HepG2 (cell line): ENCODE results near the gene HSPE1. TPM values are rescaled to one million over a fixed set of nuclear protein-coding genes. Genes with fewer than 3 reads are reported as not detected.

ENCODE experiments used
- GTF3A ChIP-seq: sonication (generic); formaldehyde crosslinking; conservative IDR thresholded peaks from 2 replicates; pipeline ENCODE4 v1.4.0; 2020; ENCODE audit warnings: mild to moderate bottlenecking, missing genetic modification reagents
- HHEX ChIP-seq: IDR thresholded peaks from 2 replicates; pipeline ENCODE4 v1.6.1; 2016; ENCODE audit warnings: control low read depth
- HNRNPUL1 ChIP-seq: fragments of 200-400 bp; formaldehyde crosslinking; IDR thresholded peaks from 2 replicates; pipeline ENCODE4 v1.6.1; 2017; ENCODE audit warnings: low read depth, mild to moderate bottlenecking, low read length, moderate library complexity
- KLF6 ChIP-seq: IDR thresholded peaks from 2 replicates; pipeline ENCODE4 v1.8.0; 2016; ENCODE audit warnings: missing biosample characterization, missing genetic modification reagents
- NR2C2 ChIP-seq: sonication (generic); formaldehyde crosslinking; IDR thresholded peaks from 2 replicates; pipeline ENCODE4 v1.4.0; 2020; ENCODE audit warnings: missing genetic modification reagents, mild to moderate bottlenecking, moderate library complexity, borderline replicate concordance
- PAX8 ChIP-seq: sonication (generic); formaldehyde crosslinking; IDR thresholded peaks from 2 replicates; pipeline ENCODE4 v1.8.0; 2022; ENCODE audit warnings: mild to moderate bottlenecking, missing genetic modification reagents, borderline replicate concordance
- REL ChIP-seq: sonication (generic); formaldehyde crosslinking; conservative IDR thresholded peaks from 2 replicates; pipeline ENCODE4 v1.8.0; 2022; ENCODE audit warnings: mild to moderate bottlenecking, missing genetic modification reagents, moderate library complexity
- RXRB ChIP-seq: IDR thresholded peaks from 2 replicates; pipeline ENCODE4 v1.6.1; 2016; ENCODE audit warnings: borderline replicate concordance, missing genetic modification reagents, missing compliant biosample characterization
- SRSF4 ChIP-seq: fragments of 200-400 bp; formaldehyde crosslinking; IDR thresholded peaks from one replicate; pipeline ENCODE4 v1.6.1; 2018; ENCODE audit warnings: mild to moderate bottlenecking, low read depth, low read length, moderate library complexity; ENCODE audit not compliant: poor library complexity, severe bottlenecking
- TARDBP ChIP-seq: sonication (generic); formaldehyde crosslinking; IDR thresholded peaks from 2 replicates; pipeline ENCODE4 v1.8.0; 2022; ENCODE audit warnings: mild to moderate bottlenecking, missing genetic modification reagents
- TBX2 ChIP-seq: sonication (generic); formaldehyde crosslinking; IDR thresholded peaks from 2 replicates; pipeline ENCODE4 v1.5.0; 2020; ENCODE audit warnings: missing genetic modification reagents, mild to moderate bottlenecking, borderline replicate concordance
- ZFAT ChIP-seq: sonication (generic); formaldehyde crosslinking; conservative IDR thresholded peaks from 2 replicates; pipeline ENCODE4 v1.8.1; 2023; ENCODE audit warnings: missing genetic modification reagents, inconsistent platforms
- ZFP41 ChIP-seq: sonication (generic); formaldehyde crosslinking; IDR thresholded peaks from 2 replicates; pipeline ENCODE4 v1.4.0; 2020; ENCODE audit warnings: mild to moderate bottlenecking, missing genetic modification reagents, borderline replicate concordance
- ZFP62 ChIP-seq: sonication (generic); formaldehyde crosslinking; IDR thresholded peaks from 2 replicates; pipeline ENCODE4 v1.4.0; 2020; ENCODE audit warnings: missing genetic modification reagents
- ZMYM2 ChIP-seq: sonication (generic); formaldehyde crosslinking; IDR thresholded peaks from 2 replicates; pipeline ENCODE4 v1.8.0; 2022; ENCODE audit warnings: mild to moderate bottlenecking, missing genetic modification reagents
- ZNF121 ChIP-seq: sonication (generic); formaldehyde crosslinking; IDR thresholded peaks from 2 replicates; pipeline ENCODE4 v1.5.0; 2020; ENCODE audit warnings: mild to moderate bottlenecking, missing genetic modification reagents
- ZNF205 ChIP-seq: IDR thresholded peaks from 2 replicates; pipeline ENCODE4 v1.6.1; 2018; ENCODE audit warnings: missing biosample characterization, missing genetic modification reagents
- ZNF460 ChIP-seq: sonication (generic); formaldehyde crosslinking; IDR thresholded peaks from 2 replicates; pipeline ENCODE4 v1.5.1; 2020; ENCODE audit warnings: missing genetic modification reagents, mild to moderate bottlenecking, borderline replicate concordance
- ZNF547 ChIP-seq: sonication (generic); formaldehyde crosslinking; IDR thresholded peaks from 2 replicates; pipeline ENCODE4 v1.5.1; 2020; ENCODE audit warnings: mild to moderate bottlenecking, missing genetic modification reagents
- ZNF746 ChIP-seq: sonication (generic); formaldehyde crosslinking; IDR thresholded peaks from 2 replicates; pipeline ENCODE4 v1.8.0; 2022; ENCODE audit warnings: mild to moderate bottlenecking, missing genetic modification reagents
- polyA plus RNA-seq, 8 experiments: library from polyadenylated mRNA; depleted of rRNA in 3 of 8; stranded (reverse) in 7 of 8; unstranded in 1 of 8; fragments of >200 nt; fragmentation: Illumina TruSeq in 4 of 8; extraction: Trizol in 4 of 8; gene quantifications; 2 replicates each; pipeline versions ENCODE4 v1.2.1 to v1.2.3, GENCODE V29; 2011 to 2016; ENCODE audit warnings: low read depth in 4 of 8, missing spikeins in 1 of 8, mixed read lengths in 1 of 8; ENCODE audit not compliant: insufficient read depth in 1 of 8
- total RNA-seq, 5 experiments: library from RNA; depleted of rRNA; stranded (reverse); fragments of >200 nt; fragmentation: Illumina TruSeq; extraction: Trizol; gene quantifications; 2 replicates each; pipeline ENCODE4 v1.2.3, GENCODE V29; 2016; ENCODE audit warnings: low read depth in 1 of 5
- TF ChIP-seq, protein P1 (sequence below): sonication (generic); formaldehyde crosslinking; IDR thresholded peaks from 2 replicates; pipeline ENCODE4 v1.5.0; 2020; ENCODE audit warnings: missing genetic modification reagents, mild to moderate bottlenecking, borderline replicate concordance
- TF ChIP-seq, protein P2 (sequence below): fragments of 450-650 bp; IDR thresholded peaks from 2 replicates; pipeline ENCODE4 v1.6.1; 2017; ENCODE audit warnings: mild to moderate bottlenecking
- TF ChIP-seq, protein P3 (sequence below): sonication (generic); formaldehyde crosslinking; IDR thresholded peaks from 2 replicates; pipeline ENCODE4 v1.5.0; 2020; ENCODE audit warnings: mild to moderate bottlenecking, missing genetic modification reagents

Gene HSPE1
- total and polyA plus RNA-seq, 2 of the 13 experiments (the other 11 are each of a cell fraction or from before 2014, with no cell fraction given) = 244 to 823 TPM

DNA sequence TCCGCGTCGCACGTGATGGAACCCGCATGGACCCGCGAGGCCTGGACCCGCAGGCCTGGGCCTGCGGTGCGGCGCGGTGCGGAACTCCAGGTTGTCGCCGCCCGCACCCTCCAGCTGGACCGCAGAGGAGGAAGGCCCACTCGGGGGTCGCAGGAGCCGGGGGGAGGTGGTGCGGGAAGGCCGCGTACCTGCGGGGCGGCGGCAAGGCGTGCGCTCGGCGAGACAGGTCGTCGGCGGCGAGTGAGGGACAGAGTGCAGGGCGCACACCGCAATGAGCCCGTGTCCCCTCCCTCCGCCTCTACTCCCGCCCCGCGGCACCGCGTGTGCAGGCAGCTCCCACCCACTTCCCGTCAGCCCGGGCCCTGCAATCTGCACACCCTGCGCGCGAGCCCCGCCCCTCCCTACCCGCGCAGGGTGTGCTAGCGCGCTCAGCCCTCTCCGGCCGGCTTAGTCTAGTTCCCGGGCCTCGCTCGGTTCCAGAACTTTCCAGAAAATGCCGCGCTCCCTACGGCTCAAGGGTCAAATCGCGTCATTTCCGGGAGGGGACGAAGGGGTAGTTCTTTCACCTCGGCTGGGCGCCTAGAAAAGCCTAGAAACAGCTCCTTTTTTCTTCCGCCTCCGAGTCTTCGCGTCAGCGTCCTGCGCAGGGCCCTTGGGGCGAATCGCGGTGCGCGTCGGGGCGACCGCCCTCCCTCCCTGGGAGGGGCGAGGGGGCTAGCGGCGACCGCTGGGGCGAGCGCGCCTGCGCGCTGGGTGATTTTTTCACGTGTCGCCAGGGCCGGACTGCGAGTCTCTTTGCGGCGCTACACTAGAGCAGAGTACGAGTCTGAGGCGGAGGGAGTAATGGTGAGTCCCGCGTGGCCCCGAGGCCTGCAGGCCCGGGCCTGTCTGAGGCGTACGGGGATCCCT, at the start of gene HSPE1, which contains the start of gene HSPD1 (continued):
- no peak for TF ChIP-seq SRSF4
- peak; percentile 88 for TF ChIP-seq HNRNPUL1
- TF ChIP-seq ZNF746 (CRISPR knock-in tag) = peak; percentile 98
- TF ChIP-seq, protein P1, sequence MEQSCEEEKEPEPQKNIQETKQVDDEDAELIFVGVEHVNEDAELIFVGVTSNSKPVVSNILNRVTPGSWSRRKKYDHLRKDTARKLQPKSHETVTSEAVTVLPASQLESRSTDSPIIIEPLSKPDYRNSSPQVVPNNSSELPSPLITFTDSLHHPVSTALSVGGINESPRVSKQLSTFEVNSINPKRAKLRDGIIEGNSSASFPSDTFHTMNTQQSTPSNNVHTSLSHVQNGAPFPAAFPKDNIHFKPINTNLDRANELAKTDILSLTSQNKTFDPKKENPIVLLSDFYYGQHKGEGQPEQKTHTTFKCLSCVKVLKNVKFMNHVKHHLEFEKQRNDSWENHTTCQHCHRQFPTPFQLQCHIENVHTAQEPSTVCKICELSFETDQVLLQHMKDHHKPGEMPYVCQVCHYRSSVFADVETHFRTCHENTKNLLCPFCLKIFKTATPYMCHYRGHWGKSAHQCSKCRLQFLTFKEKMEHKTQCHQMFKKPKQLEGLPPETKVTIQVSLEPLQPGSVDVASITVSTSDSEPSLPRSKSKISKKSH = peak; percentile 90
- no peak; the same call in 1 of the 2 replicates for TF ChIP-seq GTF3A (CRISPR knock-in tag)
- 0 out of 2 replicates have a peak, but pooled peaks have one; percentile 59 for TF ChIP-seq ZNF121 (CRISPR knock-in tag)
- TF ChIP-seq, protein P2, sequence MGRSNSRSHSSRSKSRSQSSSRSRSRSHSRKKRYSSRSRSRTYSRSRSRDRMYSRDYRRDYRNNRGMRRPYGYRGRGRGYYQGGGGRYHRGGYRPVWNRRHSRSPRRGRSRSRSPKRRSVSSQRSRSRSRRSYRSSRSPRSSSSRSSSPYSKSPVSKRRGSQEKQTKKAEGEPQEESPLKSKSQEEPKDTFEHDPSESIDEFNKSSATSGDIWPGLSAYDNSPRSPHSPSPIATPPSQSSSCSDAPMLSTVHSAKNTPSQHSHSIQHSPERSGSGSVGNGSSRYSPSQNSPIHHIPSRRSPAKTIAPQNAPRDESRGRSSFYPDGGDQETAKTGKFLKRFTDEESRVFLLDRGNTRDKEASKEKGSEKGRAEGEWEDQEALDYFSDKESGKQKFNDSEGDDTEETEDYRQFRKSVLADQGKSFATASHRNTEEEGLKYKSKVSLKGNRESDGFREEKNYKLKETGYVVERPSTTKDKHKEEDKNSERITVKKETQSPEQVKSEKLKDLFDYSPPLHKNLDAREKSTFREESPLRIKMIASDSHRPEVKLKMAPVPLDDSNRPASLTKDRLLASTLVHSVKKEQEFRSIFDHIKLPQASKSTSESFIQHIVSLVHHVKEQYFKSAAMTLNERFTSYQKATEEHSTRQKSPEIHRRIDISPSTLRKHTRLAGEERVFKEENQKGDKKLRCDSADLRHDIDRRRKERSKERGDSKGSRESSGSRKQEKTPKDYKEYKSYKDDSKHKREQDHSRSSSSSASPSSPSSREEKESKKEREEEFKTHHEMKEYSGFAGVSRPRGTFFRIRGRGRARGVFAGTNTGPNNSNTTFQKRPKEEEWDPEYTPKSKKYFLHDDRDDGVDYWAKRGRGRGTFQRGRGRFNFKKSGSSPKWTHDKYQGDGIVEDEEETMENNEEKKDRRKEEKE = no peak
- TF ChIP-seq TARDBP (CRISPR knock-in tag) = peak; percentile 98
- TF ChIP-seq REL (CRISPR knock-in tag) = peak; percentile 93
- TF ChIP-seq RXRB (CRISPR knock-in tag) = peak; percentile 66
- TF ChIP-seq ZNF547 (CRISPR knock-in tag) = peak; percentile 97
- no peak; the same call in none of the 2 replicates for TF ChIP-seq ZFP62 (CRISPR knock-in tag)
- TF ChIP-seq ZNF205 (CRISPR knock-in tag) = peak; percentile 92
- TF ChIP-seq ZMYM2 = peak; percentile 25; the same call in 1 of the 2 replicates
- peak; percentile 73; the same call in 1 of the 2 replicates for TF ChIP-seq ZFAT (CRISPR knock-in tag)
- peak; percentile 66 for TF ChIP-seq HHEX (CRISPR knock-in tag)
- 0 out of 2 replicates have a peak, but pooled peaks have one; percentile 54 for TF ChIP-seq ZNF460 (CRISPR knock-in tag)
- peak; percentile 98 for TF ChIP-seq NR2C2 (CRISPR knock-in tag)
- TF ChIP-seq ZFP41 (CRISPR knock-in tag) = peak; percentile 70; the same call in 1 of the 2 replicates
- TF ChIP-seq, protein P3, sequence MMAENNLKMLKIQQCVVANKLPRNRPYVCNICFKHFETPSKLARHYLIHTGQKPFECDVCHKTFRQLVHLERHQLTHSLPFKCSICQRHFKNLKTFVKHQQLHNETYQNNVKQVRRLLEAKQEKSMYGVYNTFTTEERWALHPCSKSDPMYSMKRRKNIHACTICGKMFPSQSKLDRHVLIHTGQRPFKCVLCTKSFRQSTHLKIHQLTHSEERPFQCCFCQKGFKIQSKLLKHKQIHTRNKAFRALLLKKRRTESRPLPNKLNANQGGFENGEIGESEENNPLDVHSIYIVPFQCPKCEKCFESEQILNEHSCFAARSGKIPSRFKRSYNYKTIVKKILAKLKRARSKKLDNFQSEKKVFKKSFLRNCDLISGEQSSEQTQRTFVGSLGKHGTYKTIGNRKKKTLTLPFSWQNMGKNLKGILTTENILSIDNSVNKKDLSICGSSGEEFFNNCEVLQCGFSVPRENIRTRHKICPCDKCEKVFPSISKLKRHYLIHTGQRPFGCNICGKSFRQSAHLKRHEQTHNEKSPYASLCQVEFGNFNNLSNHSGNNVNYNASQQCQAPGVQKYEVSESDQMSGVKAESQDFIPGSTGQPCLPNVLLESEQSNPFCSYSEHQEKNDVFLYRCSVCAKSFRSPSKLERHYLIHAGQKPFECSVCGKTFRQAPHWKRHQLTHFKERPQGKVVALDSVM (CRISPR knock-in tag) = peak; percentile 75; the same call in 1 of the 2 replicates
- peak; percentile 99 for TF ChIP-seq KLF6 (CRISPR knock-in tag)
- 0 out of 2 replicates have a peak, but pooled peaks have one; percentile 55 for TF ChIP-seq PAX8 (CRISPR knock-in tag)
- TF ChIP-seq TBX2 (CRISPR knock-in tag) = peak; percentile 98
